NOMO-1 treated with dmso at 0.1 percent for 144 hours (cell line): ENCODE data around the gene NDUFS2.

ENCODE experiments used
- DNase-seq: peaks from one replicate; lab custom pipeline; 2025; ENCODE audit not compliant: unreplicated experiment; lab: John Stamatoyannopoulos, UW

NDUFS2 gene

GRCh38 chr1:161193561-161194235 lies 8.5 kb upstream of the NDUFS2 start:
- no peak for DNase-seq

GRCh38 chr1:161195171-161195570 lies 7.0 kb upstream of the NDUFS2 start:
- DNase-seq = peak; percentile 46

GRCh38 chr1:161196111-161196510 lies 6.1 kb upstream of the NDUFS2 start:
- DNase-seq = no peak

DNA sequence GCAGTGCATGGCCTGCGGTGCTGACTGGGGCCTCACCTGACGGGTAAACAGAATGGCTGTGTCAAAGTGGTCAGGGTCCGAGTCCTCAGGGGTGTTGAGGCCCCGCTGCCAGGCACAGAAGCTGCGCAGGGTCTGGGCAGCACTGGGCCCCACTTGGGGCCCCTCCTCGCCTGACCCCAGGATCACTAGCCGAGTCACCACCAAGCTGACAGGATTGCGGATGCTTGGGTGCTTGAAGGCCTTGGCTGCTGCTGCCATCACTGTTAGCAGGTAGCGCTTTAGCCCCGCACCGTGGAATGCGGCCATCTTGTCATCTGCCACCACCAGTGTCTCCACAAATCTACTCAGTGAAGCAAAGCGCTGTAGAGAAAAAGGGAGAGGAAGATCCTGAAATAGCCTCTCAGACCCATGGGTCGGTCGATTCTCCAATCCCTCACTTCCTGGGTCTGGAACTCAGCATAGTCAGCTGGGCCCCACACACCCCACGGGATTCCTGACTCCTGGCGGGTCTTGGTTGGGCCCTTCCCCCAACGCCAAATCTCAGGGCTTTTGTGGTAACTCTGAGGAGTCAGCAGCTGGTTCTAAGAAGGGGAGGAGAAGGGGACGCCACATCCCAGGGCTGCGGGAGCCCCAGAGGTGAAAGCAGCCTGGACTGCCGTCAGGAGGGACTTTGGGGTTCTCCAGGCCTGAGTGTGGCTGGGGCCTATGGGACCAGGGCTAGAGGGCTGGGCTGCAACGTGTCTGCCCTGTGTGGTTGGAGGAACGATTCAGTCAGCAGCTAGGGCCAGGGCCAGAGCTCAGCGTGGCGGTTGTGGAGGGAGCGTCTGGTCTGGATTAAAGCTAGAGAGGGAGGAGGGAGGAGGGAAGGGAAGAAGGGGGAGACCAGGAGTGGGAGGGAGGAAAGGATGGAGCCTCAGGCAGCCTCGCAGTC lies 5.4 kb upstream of the NDUFS2 start:
- DNase-seq = no peak

DNA sequence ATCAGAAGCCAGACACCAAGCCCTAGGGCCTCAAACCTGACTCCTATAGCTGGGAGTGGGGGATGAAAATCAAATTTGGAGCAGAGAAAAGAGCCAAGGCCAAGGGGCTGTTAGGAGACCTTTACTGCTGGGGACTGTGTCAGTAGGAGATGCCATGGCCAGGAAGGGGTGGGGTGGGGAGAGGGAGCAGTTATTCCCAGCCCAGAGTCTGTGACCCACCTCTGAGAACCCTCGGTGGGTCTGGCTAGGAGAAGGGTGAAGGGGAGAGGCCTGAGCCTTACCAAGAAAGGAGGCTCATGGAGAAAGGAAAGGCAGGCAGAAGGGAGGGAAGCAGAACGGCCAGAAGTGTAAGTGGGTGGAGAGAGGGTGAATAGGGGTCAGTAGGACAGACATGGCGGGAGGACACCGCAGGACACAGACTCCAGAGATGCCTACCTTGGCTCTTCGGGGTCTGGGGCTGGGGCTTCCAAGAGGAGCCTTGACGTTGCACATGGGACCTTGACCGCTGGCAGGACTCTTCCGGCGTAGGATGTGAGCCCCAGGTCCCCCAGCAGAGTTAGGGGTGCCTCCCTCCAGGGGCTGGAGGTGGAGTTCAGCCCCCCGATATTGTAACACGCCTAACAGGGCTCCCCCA lies 4.5 kb upstream of the NDUFS2 start:
- DNase-seq = no peak

GRCh38 chr1:161198194-161198896 lies 3.8 kb upstream of the NDUFS2 start:
- no peak for DNase-seq

DNA sequence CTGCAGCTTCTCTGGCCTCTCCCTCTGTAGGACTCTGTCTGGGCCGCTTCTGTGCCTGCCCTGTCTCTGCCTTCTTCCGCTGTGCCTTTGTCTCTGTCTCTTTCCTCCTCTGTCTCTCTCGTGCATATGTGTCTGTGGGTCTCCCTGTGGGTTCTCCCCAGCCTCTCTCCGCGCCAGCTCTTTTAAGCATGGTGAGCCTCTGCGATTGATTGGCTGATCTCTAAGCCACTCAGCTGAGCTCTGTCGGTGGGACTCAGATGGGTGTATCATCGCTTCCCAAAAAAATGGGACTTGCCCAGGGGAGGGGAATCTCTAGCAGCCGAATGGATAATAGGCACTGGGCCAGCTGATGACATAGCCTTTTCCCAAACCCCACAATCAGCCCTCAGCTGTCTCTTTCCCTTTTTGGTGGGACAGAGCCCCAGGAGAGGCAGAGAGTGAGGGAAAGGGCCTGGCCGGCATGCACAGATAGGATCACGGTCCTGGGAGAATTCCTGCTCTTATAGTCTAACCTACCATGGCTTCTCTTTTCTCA lies 3.2 kb upstream of the NDUFS2 start, which contains the start of gene ADAMTS4:
ADAMTS4 (minus strand) TSS at position 158 of the 535 bp plus-strand sequence. CDS start 427 bp downstream, outside the sequence.
- no peak for DNase-seq

DNA sequence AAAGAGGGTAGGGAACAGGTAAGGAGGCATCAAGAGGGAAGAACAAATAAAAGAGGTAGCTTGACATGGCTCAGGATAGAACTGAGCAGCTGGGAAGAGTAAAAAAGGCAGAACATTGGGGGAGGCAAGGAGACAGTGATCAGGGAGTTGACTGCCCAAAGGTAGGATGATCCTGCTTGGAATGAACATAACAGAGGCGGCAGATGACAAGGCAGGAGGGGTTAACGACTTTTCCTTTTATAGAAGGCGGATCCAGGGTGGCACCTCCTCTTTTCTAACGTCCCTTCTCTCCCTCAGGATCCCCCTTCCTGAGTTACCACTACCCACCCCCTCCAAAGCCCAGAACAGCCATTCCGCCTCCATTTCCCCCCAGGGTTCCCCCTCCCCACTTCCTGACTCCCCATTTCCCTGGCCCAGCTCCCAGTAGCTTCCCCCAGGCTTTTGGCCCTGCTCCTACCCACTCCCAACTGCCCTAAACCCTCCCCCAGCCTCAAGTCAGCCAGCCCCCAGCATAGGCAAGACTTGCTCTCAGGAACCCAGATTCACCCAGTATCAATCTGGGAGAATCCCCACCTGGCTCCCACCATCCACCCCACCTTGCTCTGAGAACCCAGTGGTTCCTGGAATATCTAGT lies 2.5 kb upstream of the NDUFS2 start:
- no peak for DNase-seq

- DNase-seq = no peak
These were observed 1.7 kb upstream of the NDUFS2 start for GRCh38 chr1:161200421-161200991.

DNA sequence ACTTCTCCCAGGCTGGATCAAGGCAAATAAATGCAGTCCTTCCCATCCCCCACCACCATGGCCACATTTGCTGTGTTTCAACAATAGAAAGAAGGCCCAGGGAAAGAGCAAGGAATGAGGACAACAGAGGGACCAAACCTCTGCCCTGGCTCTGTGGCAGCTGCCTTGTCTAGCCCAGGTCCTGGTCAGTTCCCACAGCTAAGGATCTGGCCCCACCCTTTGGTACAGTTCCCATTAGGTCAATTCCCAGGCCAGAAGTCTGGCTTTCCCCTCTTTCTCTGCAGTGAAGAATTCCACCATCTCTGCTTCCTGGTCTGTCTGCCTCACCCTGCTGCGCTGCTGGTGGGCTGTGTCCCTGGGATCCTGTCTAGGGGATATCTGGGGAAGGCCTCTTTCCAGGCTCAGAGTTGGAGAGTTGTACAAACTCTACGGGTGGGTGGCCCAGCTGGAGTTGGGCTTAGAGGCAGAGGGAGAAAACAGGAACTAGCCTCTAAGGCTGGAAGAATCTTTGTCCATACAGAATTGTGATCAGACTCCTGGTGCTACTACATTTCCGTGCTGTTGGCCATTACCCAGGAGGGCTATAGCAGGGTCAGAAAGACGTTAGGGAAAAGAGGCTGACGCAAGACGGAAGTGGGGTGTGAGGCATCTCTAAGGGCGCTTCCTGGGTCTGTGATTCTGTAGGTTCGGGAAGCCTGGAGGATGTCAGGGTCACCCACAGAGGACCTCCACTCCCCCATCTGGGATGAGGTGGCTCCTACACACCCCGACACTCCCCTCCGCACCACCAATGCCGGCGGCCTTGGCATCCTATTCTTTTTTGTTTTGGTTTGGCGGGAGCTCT lies 953 bp upstream of the NDUFS2 start:
- DNase-seq = no peak

- no peak for DNase-seq
These were observed 4.4 kb downstream of the NDUFS2 start for GRCh38 chr1:161206411-161207140.

GRCh38 chr1:161207173-161207572 lies 5.0 kb downstream of the NDUFS2 start:
- no peak for DNase-seq

DNA sequence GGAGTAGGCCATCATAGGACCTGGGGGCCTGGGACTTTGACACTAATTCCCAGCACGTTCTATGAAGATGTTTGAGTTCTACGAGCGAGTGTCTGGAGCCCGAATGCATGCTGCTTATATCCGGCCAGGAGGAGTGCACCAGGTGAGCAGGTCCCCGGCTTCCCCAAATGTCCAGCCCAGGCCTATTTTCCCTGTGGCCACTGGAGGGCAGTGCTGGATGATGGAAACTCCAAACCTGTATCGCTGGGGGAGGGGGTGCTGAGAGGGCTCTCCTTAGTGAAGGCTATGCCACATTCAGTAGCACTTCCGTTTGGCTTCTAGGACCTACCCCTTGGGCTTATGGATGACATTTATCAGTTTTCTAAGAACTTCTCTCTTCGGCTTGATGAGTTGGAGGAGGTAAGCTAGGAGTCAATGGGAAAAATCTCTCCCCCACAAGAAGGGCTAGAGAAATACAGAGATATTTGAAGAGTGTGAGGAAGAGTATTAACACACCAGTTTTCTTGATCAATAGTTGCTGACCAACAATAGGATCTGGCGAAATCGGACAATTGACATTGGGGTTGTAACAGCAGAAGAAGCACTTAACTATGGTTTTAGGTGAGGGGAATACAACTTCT lies 7.7 kb downstream of the NDUFS2 start:
- peak; percentile 48 for DNase-seq

DNA sequence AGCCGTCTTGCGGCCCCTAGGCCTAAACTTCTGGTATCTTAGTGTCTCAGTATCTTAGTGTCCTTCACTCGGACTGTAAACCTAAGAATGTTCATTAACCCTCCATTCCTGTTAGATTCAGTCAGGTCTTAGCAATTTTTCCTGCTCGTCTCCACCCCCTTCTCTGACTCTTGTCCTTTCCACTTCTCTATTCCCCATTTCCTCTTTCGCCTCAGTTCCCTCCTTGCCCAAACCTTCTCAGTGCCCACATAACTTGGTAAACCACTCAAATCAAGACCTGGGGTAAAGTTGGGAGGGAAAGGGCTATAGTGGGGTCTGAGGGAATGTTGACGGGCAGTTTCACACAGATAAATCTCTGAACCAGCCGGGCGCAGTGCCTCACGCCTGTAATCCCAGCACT lies 12.2 kb downstream of the NDUFS2 start:
- peak; percentile 59 for DNase-seq

DNA sequence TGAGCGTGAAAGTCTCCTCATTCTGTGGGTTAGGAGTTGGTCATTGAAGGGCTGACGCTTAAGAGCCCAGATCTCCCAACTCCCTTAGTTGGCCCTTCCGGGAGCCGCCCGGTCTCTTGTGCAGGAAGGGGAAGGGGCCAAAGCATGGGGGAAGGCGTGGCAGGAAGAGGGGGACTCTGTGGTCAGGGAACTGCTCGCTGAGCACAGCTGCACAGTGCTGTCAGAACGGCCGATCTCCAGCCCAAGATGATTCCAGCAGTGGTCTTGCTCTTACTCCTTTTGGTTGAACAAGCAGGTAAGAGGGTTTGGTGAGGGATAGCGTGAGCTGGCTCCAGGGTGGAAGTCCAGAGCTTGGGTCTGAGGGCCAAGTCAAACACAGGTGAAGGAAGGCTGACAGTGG lies 12.9 kb downstream of the NDUFS2 start, which contains the start of gene FCER1G:
FCER1G (plus strand) TSS at position 220 of the 400 bp plus-strand sequence; CDS start at position 247, 27 bp downstream.
- DNase-seq = peak; percentile 65

DNA sequence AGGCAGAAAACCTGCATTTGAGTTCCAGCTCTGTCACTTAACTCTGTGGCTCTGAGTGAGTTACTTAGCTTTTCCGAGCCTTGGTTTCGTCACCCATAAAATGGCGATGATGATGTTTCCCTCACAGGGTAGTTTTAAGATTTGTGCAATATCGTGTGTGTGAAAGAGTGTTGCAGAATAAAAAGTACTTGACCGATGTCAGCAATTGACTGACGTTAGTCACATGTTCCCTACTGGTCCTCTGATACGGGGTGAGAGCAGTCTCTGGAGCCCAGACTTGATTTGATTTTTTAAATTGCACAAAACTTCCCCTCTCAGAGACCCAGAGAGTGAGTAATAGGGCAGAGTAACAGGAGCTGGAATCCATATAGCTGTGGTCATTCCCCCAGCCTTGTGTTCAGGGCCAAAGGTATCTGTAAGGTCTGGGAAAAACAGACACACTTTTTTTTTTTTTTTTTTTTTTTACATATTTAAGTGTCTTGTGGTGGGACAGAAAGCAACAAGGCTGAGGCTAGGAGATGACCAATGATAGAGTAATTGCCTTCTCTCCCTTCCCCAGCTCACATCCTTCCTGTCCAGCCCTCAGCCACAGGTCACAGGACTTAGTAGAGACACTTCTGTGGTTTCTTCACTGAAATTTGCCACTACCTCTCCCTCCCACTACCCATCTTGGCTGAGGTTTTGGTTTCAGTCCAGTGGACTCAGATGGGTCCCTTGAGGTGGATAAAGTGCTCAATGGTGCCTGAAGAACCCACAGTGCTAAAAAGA lies 15.0 kb downstream of the NDUFS2 start:
- DNase-seq = peak; percentile 84

- DNase-seq = no peak
These were observed 15.7 kb downstream of the NDUFS2 start for GRCh38 chr1:161217831-161218230.
